Embryonic facial prominence (tissue), 1 donor: ENCODE measurements around the gene RIPOR3.
A peak's percentile ranks its signal among the peaks of the same experiment; 100 is the strongest.
"Not testable (repeated sequence)": the region's sequence is repeated elsewhere in the genome, so short reads cannot be mapped to it uniquely, and the experiment has no call there.

Experiments used
- DNase-seq: peaks from one replicate; pipeline ENCODE4 v3.0.0-alpha.2; 2016; ENCODE audit errors: extremely low spot score

RIPOR3 gene

DNA sequence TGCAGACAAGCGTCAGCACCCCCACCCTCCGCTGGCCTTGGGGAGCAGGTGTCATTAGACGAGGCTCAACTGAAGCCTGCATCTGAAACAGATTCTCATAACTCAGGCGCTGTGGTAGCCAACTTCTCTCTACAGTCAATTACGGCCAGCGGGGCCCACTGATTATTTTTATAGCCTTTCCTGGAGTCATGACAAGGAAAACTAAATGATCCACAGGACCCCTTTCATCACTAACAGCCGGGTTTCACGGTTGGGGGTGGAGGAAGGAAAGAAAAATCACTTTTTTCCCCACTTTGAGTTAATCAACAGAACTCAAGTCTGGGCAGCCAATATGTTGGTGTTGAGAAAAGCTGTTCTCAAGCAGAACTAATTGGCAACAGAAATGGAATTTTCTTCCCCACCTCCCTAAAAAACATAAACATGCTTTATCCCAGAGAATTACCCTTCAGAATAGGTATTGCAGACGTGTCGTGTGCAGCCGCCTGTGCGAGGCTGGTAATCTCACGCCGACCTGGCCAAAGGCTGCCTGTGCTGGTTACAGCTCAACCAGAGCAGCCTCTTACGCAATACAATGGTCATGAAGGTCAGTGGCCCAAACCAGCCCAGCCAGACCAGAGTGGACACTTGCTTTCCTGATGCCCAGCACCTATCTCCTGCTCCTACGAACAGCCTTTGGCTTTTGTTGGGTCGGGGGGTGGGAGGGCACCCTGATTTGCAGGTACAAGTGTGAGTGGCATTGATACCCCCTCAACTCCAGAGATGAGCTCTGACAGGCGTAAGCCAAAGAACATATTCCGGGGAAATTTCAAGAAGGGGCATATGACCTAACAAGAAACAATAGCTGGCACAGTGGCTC lies 11.0 kb downstream of the RIPOR3 start:
- peak; percentile 71 for DNase-seq

DNA sequence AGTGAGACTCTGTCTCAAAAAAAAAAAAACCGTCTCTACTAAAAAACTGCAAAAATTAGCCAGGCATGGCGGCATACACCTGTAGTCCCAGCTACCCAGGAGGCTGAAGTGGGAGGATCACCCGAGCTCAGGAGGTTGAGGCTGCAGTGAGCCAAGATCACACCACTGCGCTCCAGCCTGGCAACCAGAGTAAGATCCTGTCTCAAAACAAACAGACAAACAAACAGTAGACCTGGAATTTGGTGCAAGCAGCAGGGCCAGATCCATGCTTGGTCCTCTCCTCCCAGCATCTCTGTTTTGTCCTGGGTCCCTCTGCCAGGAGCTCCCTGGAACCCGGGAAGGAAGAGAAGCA lies 11.6 kb downstream of the RIPOR3 start:
- DNase-seq, result no peak

DNA sequence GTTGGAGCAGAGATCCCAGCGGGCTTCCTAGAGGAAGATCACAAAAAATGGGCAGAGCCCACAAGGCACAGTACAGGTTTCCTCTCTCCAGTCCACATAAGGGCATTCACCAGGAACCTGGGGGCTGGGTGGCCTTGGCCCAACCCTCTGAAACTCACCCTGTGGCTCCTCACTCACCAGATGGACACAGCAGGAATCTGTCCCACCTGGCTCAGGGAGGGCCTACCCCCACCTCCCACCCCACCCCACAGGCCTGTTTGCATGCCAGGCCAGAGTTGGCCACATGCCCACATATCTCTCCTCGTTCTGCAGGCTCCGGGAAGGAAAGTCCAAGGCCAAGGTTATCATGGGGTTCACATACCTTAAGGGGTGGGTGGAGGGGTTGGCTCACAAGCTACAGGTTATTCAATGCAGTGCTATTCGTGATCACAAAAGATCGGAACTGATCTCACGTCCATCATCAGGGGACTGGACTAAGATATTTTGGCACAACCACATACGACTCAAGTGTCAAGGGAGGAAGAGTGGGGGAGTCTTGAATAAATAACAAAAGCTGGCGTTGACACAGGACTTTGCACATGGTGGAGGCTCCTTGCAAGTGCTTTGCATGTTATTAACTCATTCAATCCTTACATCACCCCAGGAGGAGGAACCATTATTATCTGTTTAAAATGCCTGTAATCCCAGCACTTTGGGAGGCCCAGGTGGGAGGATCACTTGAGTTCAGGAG lies 13.0 kb downstream of the RIPOR3 start:
- no peak for DNase-seq

DNA sequence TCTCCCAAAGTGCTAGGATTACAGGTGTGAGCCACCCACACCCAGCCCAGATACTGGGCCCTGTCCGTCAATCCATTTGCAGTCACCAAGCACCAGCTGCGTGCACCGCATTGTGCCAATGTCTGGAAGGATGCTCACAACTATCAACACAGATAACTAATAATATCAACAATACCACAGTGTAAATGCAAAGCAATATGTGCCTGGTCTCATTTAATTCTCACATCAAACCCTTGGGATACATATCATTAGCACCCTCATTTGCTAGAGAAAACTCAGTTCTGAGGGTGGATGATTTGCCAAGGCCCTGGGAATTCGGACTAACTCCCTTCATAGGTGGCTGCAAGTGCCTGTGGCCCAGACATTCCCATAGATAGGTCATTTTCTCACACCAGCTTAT lies 14.5 kb downstream of the RIPOR3 start:
- DNase-seq, result no peak

DNA sequence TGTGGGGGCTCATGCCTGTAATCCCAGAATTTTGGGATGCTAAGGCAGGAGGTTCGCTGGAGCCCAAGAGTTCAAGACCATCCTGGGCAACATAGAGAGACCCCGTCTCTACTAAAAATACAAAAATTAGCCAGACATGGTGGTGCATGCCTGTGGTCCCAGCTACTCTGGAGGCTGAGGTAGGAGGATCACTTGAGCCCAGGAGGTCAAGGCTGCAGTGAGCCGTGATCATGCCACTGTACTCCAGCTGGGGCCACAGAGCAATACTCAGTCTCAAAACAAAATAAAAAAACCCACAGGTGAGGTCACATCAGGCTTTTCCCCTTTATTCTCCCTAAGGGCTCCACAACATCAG lies 15.0 kb downstream of the RIPOR3 start:
- not testable (repeated sequence) for DNase-seq

DNA sequence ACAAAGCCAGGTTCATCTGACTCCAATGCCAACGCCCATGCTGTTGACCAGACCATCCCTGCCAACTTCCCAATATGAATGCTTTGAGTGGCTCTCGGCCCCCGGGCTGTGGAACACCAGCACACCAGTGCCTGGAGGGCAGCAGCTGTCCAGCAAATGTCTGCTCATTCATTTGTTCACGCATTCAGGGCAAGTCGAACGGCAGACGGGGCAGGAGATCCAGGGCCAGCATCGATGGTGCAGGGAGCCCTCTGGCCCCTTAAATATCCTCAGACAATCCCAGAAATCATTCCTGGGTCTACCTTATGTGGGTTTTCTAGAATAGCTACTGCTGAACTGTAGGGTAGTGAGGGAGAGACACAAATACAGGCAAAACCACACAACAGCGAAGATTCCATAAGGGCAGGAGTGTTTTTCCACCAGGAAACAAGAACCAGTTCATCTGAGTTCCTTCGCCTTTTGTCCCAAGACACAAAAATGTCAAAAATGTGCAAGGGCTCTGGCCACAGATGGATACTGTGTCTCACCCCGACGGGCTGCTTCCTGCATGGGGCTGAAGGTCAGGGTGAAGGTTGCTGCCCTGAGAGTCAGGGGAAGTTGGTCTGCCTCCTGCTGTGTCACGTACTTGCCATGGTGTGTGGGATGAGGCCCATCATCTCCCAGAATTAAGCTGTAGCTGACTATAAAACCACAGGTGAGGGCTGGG lies 15.5 kb downstream of the RIPOR3 start:
- DNase-seq, result no peak

DNA sequence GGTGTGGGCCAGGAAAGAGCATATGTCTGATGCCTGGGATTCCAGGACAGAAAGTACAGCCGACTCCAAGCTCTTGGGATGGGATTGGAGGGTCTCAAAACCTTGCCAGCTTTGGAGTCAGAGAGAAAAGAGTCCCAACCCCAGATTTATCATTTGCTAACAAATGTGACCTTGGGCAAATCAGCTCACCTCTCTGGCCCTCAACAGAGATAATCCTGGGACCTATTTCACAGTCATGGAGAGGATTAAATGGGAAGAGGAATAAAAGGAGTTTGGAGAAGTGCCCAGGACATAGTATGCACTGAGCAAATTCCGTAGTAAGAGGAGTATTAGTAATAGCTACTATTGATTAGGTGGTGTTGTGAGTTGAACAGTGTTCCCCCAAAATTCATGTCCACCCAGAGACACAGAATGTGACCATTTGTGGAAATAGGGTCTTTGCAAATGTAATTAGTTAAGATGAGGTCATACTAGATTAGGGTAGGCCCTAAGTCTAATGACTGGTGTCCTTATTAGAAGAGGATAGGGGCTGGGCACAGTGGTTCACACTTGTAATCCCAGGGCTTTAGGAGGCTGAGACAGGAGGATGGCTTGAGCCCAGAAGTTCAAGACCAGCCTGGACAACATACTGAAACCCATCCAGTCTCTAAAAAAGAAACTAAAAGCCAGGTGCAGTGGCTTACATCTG lies 17.1 kb downstream of the RIPOR3 start:
- DNase-seq, result no peak

DNA sequence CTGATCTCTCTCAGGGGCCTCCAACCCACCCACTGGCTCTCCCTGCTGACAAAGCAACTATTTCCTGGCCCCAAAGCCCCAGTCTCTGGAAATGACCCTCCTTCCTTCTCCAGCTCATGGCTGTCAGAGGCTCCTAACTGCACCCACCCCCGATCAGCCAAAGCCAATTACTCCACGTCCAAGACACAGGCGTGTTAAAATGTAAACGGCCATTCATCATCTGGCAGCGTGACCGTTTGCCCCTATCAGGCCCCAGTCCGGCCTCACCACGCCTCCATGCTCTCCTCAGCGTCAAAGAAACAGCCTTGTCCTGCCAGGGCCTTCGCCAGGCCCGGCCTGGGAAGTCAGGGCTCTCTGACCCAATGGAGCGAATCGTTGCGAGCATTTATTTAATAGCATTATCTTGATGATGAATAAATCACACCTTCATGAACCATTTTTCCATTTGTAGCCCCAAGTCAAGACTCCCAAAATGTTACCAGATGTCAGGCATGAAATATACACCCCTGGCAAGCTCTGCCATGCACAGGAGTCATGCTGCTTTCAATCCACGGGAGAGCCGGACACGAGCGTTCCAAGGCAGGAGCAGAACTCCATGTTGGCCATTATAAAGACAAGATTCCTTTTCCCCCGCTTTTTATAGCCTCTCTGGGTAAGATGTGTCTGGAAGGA lies 17.7 kb downstream of the RIPOR3 start:
- DNase-seq, result no peak

DNA sequence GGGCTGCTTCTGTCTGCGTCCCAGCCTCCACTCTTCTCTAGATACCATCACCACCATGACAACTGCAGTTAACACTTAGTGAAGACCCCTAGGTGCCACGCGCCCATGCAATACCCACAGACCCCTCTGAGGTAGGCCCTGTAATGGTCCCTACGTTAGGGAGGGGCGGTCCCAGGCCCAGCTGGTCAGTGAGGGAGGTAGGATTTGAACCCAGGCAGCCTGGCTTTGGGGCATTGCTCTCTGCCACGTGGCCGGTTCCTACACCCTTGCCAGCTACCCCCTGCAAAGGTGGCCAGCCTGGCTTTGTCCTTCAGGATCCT lies 18.2 kb downstream of the RIPOR3 start:
- DNase-seq, result no peak

DNA sequence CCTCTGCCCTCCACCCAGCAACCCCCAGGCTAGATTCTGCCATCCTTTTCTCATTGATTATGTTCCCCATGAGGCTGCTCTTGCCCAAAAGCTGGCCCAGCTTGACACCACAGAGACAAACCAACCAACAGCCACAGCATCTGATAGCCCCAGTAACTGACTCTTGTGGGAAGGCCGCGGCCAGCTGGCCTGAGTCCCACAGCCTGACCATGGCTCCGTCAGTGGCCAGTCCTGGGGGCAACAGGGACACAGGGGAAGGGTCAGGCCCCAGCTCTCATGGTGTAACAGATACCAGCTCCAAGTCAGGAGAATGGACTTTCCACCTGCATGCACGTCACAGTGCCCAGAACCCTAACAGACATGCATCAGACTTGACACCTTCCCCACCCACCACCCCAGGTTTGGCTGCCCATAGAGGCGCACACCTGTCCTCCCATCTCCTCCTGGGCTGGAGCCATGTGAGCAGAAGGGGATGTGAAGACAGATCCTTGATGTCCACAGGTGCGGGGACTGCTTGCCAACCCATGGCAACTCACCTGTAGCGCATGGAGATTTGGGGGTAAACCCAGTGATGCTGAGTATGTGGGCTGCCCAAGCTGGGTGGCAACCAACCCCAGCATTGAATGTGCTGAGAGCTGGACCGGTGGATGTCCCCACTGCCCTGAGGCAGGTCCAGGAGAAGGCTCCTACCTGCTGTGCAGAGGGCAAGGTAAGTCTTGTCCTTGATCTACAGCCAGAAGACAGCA lies 18.8 kb downstream of the RIPOR3 start:
- DNase-seq, result no peak

DNA sequence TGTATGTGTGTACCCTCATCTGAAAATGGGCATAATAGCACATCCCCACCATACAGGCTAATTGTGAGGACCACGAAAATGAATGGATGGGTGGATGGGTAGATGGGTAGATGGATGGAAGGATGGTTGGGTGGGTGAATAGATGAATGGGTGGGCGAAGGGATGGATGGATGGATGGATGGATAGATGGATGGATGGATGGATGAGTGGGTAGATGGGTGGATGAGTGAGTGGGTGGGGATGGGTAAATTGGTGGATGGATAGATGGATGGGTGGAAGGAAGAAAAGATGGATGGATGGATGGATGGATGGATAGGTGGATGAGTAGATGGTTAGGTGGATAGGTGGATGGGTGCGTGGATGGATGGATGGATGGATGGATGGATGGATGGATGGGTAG lies 19.7 kb downstream of the RIPOR3 start:
- DNase-seq, result no peak

DNA sequence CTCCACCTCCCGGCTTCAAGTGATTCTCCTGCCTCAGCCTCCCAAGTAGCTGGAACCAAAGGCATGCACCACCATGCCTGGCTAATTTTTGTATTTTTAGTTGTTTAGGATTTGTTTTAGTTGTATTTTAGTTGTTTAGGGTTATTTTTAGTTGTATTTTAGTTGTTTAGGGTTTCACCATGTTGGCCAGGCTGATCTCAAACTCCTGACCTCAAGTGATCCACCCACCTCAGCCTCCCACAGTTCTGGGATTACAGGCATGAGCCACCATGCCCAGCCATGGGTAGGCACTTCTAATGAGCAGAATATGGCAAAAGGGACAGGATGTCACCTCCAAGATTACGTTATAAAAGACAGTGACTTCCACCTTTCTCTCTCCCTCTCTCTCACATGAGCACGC lies 20.3 kb downstream of the RIPOR3 start:
- DNase-seq, result not testable (repeated sequence)

DNA sequence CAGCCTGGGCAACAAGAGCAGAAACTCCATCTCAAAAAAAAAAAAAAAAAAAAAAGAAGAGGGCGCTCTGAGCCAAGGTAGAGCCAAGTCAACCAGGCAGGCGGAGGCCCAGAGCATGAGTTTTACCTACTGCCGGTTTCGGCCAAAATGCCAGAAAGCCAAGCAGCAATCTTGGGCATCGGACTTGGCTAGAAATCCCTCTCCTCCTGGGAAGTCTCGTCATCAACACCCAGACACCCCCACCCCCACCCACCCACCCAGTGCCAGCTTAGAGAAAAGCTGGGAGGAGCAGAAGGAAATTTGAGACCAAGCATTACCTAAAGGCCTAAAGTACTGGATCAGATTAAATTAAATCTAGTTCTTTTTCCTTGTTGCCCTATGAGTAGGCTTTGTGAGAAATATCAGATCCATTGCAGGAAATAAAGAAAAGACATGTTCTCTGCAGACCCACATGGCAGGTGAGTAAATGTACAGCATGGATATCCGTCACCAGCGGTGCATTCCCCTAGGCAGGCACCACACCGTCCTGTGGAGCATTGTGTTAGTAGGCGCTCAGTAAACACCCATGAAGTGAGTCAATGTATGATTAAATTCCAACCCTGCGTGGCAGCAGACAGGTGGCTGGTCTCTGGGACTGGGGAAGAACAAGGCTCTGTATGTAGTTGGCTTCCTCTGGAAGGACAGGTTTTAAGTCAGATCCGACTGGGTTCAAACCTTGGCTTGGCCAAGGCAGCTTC lies 21.0 kb downstream of the RIPOR3 start:
- no peak for DNase-seq

DNA sequence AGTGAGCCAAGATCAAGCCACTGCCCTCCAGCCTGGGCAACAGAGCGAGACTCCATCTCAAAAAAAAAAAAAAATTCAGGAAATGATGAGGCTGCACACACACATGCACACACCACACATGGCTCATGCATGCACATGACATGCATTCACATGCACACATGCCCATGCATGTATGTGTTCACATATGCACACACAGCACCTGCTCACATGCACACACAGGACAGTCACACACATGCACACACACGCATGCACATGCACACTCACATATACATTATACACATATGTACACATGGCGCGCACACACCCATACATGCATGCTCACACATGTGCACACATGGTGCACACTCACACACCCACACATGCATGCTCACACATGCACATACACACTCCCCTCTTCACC lies 22.5 kb downstream of the RIPOR3 start:
- DNase-seq, result no peak

DNA sequence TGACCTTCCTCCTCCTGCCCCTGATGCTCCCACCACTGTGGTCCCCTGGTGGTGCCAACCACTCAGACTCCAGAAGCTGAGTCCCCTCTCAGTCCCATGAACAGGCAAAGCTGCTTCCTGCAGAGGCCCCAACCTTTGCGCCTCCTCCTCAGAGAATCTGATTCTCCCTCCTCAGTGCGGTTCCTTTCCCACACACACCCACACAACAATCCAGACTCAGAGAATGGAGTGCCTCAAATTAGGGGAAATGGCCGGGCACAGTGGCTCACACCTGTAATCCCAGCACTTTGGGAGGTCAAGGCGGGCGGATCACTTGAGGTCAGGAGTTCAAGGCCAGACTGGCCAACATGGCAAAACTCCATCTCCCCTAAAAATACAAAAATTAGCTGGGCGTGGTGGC lies 23.0 kb downstream of the RIPOR3 start:
- DNase-seq, result no peak

DNA sequence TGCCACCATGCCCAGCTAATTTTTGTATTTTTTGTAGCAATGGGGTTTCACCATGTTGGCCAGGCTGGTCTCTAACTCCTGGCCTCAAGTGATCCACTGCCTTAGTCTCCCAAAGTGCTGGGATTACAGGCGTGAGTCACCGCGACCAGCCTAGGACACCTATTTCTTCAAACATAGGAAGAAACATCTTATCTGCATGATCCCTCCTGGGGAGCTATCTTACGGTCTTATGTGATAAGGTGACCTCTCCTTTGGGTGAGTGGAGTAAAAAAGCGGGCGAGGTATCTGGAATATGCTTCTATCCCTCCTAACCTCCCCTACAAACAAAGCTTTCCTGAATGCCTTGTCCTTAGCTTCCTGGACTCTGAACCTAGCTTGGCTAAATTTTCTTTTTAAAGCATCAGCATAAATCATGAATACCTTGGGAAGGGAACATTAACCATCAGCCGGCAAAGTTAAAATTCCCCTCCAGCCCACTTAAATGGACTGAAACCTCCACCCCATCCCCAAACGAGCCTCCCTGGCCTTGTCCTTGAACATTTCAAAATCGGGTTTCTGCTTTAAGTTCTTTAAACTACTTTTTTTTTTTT lies 24.5 kb downstream of the RIPOR3 start:
- DNase-seq, result no peak

DNA sequence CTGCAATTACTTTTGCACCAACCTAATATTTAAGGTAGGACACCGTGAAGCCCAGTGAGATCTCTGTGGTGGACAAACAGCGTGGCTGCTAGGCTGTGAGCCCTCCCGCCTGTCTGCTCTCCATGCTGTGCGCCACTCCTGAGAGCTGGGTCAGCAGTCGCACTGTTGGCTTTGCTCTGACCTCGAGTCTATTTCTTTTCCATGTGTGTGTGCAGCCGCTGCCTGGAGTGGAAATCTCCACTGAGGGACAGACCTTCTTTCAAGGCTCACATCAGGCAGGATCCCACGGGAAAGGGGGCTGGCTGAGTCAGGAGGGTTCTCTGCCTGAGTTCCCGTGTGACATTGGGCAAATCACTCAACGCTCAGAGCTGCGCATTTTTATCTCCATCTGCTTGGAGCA lies 27.1 kb downstream of the RIPOR3 start:
- no peak for DNase-seq

DNA sequence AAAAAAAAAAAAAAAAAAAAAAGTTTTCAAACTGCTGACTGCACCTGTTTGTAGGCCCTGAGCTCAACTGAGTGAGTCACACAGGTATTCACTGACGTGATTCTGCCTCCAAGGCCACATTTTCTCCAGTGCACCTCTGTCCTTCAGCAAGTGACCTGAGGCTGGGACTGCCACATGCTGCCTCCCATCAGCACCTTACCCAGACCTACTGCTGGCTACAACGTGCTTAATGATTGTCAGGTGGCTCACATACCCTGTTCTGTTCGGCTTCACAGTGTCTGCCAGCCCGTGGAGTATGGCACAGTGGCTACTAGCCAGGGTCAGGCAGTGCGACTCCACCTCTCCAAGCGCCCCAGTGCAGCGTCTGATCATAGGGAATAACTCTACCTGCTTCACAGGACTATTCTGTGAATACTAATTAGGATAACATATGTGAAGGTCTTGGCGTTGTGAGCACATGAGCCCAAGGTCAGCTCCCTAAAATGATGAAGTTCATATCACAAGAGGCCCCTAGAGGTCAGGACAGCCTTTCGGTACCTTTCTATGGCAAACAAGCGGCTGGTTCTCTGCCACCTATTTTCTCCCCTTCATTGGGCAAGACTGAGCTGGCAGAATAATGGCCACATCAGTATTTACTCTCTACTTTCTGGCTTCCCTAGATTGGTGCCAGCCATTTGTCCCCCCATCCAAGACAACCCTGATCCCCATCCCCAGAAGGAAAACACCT lies 28.1 kb downstream of the RIPOR3 start:
- no peak for DNase-seq

DNA sequence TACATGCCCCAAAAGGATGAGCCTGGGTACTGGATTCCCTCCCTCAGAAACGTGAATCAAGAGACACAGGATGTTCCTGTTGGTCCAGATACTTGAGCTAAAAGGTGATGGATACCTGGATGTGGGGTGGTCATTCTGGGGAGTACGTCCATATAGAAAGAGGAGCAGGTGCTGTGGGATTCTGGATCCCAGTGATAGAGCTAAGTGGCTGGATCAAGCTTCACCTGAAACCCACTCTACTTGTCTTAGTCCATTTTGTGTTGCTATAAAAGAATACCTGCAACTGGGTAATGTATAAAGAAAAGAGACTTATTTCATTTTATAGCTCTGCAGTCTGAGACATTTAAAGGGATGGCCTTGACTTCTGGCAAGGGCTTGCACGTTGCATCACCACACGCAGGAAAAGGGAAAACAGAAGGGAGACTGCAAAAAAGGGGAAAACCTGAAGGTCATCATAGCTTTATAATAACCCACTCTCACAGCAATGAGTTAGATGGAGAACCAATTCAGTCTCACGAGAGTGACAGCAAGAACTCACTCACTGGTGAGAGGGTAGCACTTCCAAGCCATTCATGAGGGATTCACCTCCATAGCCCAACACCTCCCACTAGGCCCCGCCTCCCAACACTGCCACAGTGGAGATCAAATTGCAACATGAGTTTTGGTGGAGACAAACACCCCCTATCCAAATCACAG lies 31.2 kb downstream of the RIPOR3 start:
- no peak for DNase-seq
